Measurements from ENCODE around the gene INTS4.

Gene INTS4

GRCh38 chr11:78010755-78011154, 16.3 kb upstream of the INTS4 start:
- TF ChIP-seq, protein P1, sequence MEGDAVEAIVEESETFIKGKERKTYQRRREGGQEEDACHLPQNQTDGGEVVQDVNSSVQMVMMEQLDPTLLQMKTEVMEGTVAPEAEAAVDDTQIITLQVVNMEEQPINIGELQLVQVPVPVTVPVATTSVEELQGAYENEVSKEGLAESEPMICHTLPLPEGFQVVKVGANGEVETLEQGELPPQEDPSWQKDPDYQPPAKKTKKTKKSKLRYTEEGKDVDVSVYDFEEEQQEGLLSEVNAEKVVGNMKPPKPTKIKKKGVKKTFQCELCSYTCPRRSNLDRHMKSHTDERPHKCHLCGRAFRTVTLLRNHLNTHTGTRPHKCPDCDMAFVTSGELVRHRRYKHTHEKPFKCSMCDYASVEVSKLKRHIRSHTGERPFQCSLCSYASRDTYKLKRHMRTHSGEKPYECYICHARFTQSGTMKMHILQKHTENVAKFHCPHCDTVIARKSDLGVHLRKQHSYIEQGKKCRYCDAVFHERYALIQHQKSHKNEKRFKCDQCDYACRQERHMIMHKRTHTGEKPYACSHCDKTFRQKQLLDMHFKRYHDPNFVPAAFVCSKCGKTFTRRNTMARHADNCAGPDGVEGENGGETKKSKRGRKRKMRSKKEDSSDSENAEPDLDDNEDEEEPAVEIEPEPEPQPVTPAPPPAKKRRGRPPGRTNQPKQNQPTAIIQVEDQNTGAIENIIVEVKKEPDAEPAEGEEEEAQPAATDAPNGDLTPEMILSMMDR (IDR thresholded peaks at IDR 0.05; ENCODE audit: low read depth, low read length, poor library complexity, severe bottlenecking), result no peak
- no peak for TF ChIP-seq EZH2phosphoT487 (IDR thresholded peaks at IDR 0.05; ENCODE audit: borderline replicate concordance, low read length)
- no peaks in the 10 kb centered on the region for H3K79me2 ChIP-seq (ENCODE audit: control insufficient read depth, low read length)
- H3F3A ChIP-seq (ENCODE audit: control insufficient read depth, insufficient read depth), result no peaks in the 10 kb centered on the region
- 0 out of 2 replicates have a peak, but pooled peaks cover 2% of the 10 kb centered on the region for H3K27me3 ChIP-seq (ENCODE audit: control insufficient read depth, low read length)
- no peaks in the 10 kb centered on the region for H3K4me1 ChIP-seq (ENCODE audit: control insufficient read depth, low read length)
- H4K20me1 ChIP-seq (ENCODE audit: control insufficient read depth, insufficient read depth, low read depth, low read length), result no peaks in the 10 kb centered on the region
- H3K27ac ChIP-seq (ENCODE audit: low read depth, low read length), result no peak overlapping the region
- no peak overlapping the region for H3K4me3 ChIP-seq (ENCODE audit: low read length)
- no peaks in the 10 kb centered on the region for H3K36me3 ChIP-seq (ENCODE audit: control insufficient read depth, low read length)
- H3K4me2 ChIP-seq (ENCODE audit: low read length), result no peak overlapping the region
- H3K9me2 ChIP-seq (replicated peaks; ENCODE audit: control insufficient read depth, low read length), result no peaks in the 10 kb centered on the region
- H3K9me3 ChIP-seq (ENCODE audit: control insufficient read depth, insufficient read depth, low read length), result no peaks in the 10 kb centered on the region

GRCh38 chr11:78010304-78010703, 15.8 kb upstream of the INTS4 start:
- no peaks in the 10 kb centered on the region for H3K36me3 ChIP-seq (ENCODE audit: control insufficient read depth, low read length)
- no peaks in the 10 kb centered on the region for H3K79me2 ChIP-seq (ENCODE audit: control insufficient read depth, low read length)
- H3K27me3 ChIP-seq (ENCODE audit: control insufficient read depth, low read length), result 0 out of 2 replicates have a peak, but pooled peaks cover 2% of the 10 kb centered on the region
- H3K4me1 ChIP-seq (ENCODE audit: control insufficient read depth, low read length), result no peaks in the 10 kb centered on the region
- no peak overlapping the region for H3K4me2 ChIP-seq (ENCODE audit: low read length)
- H3K4me3 ChIP-seq (ENCODE audit: low read length), result no peak overlapping the region
- TF ChIP-seq, protein P1 (IDR thresholded peaks at IDR 0.05; ENCODE audit: low read depth, low read length, poor library complexity, severe bottlenecking), result no peak
- TF ChIP-seq EZH2phosphoT487 (IDR thresholded peaks at IDR 0.05; ENCODE audit: borderline replicate concordance, low read length), result no peak
- H3K27ac ChIP-seq (ENCODE audit: low read depth, low read length), result no peak overlapping the region
- H3K9me3 ChIP-seq (ENCODE audit: control insufficient read depth, insufficient read depth, low read length), result no peaks in the 10 kb centered on the region
- no peaks in the 10 kb centered on the region for H3F3A ChIP-seq (ENCODE audit: control insufficient read depth, insufficient read depth)
- H4K20me1 ChIP-seq (ENCODE audit: control insufficient read depth, insufficient read depth, low read depth, low read length), result no peaks in the 10 kb centered on the region
- no peaks in the 10 kb centered on the region for H3K9me2 ChIP-seq (replicated peaks; ENCODE audit: control insufficient read depth, low read length)

DNA sequence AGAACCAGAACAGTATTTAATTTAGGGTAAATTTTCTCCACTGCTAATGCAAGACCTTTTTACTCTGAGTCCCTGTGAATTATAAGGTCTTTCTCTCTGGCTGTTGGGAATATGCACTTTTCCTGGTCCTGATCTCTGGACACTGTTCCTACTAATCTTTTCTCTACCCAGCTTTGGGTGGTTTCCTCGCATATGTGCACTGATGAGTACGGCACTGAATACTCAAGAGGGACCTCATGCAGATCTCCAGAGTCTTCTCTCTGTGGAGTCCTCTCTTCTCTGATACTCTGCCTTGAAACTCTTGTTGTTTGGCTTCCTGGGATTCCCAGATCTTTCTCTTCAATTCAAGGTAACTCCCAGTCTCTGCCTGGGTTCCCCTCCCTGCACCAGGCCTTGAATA, 14.6 kb upstream of the INTS4 start:
- H3K4me1 ChIP-seq (ENCODE audit: control insufficient read depth, low read length), result no peaks in the 10 kb centered on the region
- no peaks in the 10 kb centered on the region for H3F3A ChIP-seq (ENCODE audit: control insufficient read depth, insufficient read depth)
- no peak overlapping the region for H3K4me3 ChIP-seq (ENCODE audit: low read length)
- no peaks in the 10 kb centered on the region for H4K20me1 ChIP-seq (ENCODE audit: control insufficient read depth, insufficient read depth, low read depth, low read length)
- H3K27me3 ChIP-seq (ENCODE audit: control insufficient read depth, low read length), result 0 out of 2 replicates have a peak, but pooled peaks cover 2% of the 10 kb centered on the region
- H3K79me2 ChIP-seq (ENCODE audit: control insufficient read depth, low read length), result no peaks in the 10 kb centered on the region
- H3K9me3 ChIP-seq (ENCODE audit: control insufficient read depth, insufficient read depth, low read length), result no peaks in the 10 kb centered on the region
- H3K4me2 ChIP-seq (ENCODE audit: low read length), result no peak overlapping the region
- no peak for TF ChIP-seq EZH2phosphoT487 (IDR thresholded peaks at IDR 0.05; ENCODE audit: borderline replicate concordance, low read length)
- TF ChIP-seq, protein P1 (IDR thresholded peaks at IDR 0.05; ENCODE audit: low read depth, low read length, poor library complexity, severe bottlenecking), result no peak
- no peaks in the 10 kb centered on the region for H3K9me2 ChIP-seq (replicated peaks; ENCODE audit: control insufficient read depth, low read length)
- H3K36me3 ChIP-seq (ENCODE audit: control insufficient read depth, low read length), result no peaks in the 10 kb centered on the region
- H3K27ac ChIP-seq (ENCODE audit: low read depth, low read length), result no peak overlapping the region
